HCT116 (cell line): ENCODE measurements around the gene FAM234A. TPM values are rescaled to one million over a fixed set of nuclear protein-coding genes. Genes with fewer than 3 reads are reported as not detected.

Source experiments
- ATAC-seq: fragments of 200-7000 bp; cut with Tn5 transposase; 2 replicates; pipeline ENCODE4 v1.9.1; 2020; ENCODE audit warnings: mild to moderate bottlenecking, moderate library complexity
- BruUV-seq: library from RNA; stranded (reverse); fragments of 400-500 nt; replicated peaks from 2 replicates; lab custom pipeline; 2021; lab: Mats Ljungman, UMichigan
- CTCF ChIA-PET: fragments of 300-600 bp; sonication (Branson Sonifier 250); formaldehyde crosslinking; loops from one replicate; lab custom pipeline; 2021; ENCODE audit warnings: antibody characterized with exemption; lab: Charles Lee
- POLR2A ChIA-PET: fragments of 300-600, 350-600 bp; sonication (Branson Sonifier 250); formaldehyde crosslinking; loops from one replicate; lab custom pipeline; 2021; ENCODE audit warnings: antibody characterized with exemption; lab: Charles Lee
- RAD21 ChIA-PET, 2 experiments: fragments of 300-600 bp; sonication (Branson Sonifier 250); formaldehyde crosslinking; loops; one replicate each; lab custom pipeline; 2023; ENCODE audit warnings: low total read pairs in 2 of 2; ENCODE audit not compliant: uncharacterized antibody in 2 of 2, unreplicated experiment in 2 of 2, low non-redundant PET in 1 of 2; lab: Charles Lee
- DNase-seq: peaks from one replicate; pipeline ENCODE4 v3.0.0-alpha.2; 2010; ENCODE audit warnings: low read depth, low spot score
- H2AFZ ChIP-seq: fragments of 200-600 bp; shearing (Covaris generic), sonication (generic); 2 replicates; pipeline ENCODE4 v1.6.1; 2017; ENCODE audit warnings: low read depth, mixed run types, mixed read lengths, antibody characterized with exemption, low read length; ENCODE audit not compliant: poor library complexity, severe bottlenecking
- H3K27ac ChIP-seq: 2 replicates; pipeline ENCODE4 v1.5.1; 2012; ENCODE audit warnings: low read depth, low read length
- H3K27me3 ChIP-seq: fragments of 200-600 bp; sonication (generic); 2 replicates; pipeline ENCODE4 v1.6.1; 2016; ENCODE audit warnings: mixed run types, low read length, mixed read lengths; ENCODE audit not compliant: insufficient read depth
- H3K36me3 ChIP-seq, 2 experiments: fragments of 200-500 bp in 1 of 2; fragments of 200-600 bp in 1 of 2; sonication (Bioruptor generic) in 1 of 2; sonication (generic) in 1 of 2; 2 replicates each; pipeline versions ENCODE4 v1.5.1 to v1.6.1; 2014 to 2016; ENCODE audit warnings: low read length in 2 of 2, inconsistent platforms in 1 of 2, mixed read lengths in 1 of 2, mixed run types in 1 of 2; ENCODE audit not compliant: insufficient read depth in 2 of 2, control insufficient read depth in 1 of 2
- H3K4me1 ChIP-seq, 2 experiments: fragments of 200-600 bp in 1 of 2; sonication (generic) in 1 of 2; 2 replicates each; pipeline versions ENCODE4 v1.5.1 to v1.6.1; 2012 to 2017; ENCODE audit warnings: low read length in 2 of 2, inconsistent platforms in 1 of 2, mild to moderate bottlenecking in 1 of 2, mixed read lengths in 1 of 2, mixed run types in 1 of 2, moderate library complexity in 1 of 2; ENCODE audit not compliant: insufficient read depth in 2 of 2, control insufficient read depth in 1 of 2
- H3K4me2 ChIP-seq: fragments of 200-600 bp; sonication (generic); 2 replicates; pipeline ENCODE4 v1.6.1; 2017; ENCODE audit warnings: mixed run types, low read length, mixed read lengths
- H3K4me3 ChIP-seq, 2 experiments: fragments of 200-600 bp in 1 of 2; sonication (generic) in 1 of 2; replicated peaks in 1 of 2; 2 replicates each; pipeline ENCODE4 v1.5.1; 2011 to 2016; ENCODE audit warnings: low read length in 2 of 2, control low read depth in 1 of 2, low read depth in 1 of 2, mild to moderate bottlenecking in 1 of 2, mixed read lengths in 1 of 2, mixed run types in 1 of 2
- H3K79me2 ChIP-seq: fragments of 200-600 bp; sonication (generic); 2 replicates; pipeline ENCODE4 v1.6.1; 2017; ENCODE audit warnings: mild to moderate bottlenecking, mixed run types, low read length, moderate library complexity, mixed read lengths; ENCODE audit not compliant: insufficient read depth
- H3K9ac ChIP-seq: fragments of 200-600 bp; sonication (generic); 2 replicates; pipeline ENCODE4 v1.6.1; 2016; ENCODE audit warnings: low read length, mixed read lengths
- H3K9me2 ChIP-seq: fragments of 200-600 bp; sonication (generic), shearing (Covaris generic); 2 replicates; pipeline ENCODE4 v1.6.1; 2017; ENCODE audit warnings: mixed run types, mild to moderate bottlenecking, moderate library complexity; ENCODE audit not compliant: insufficient read depth
- H3K9me3 ChIP-seq, 2 experiments: fragments of 200-500 bp in 1 of 2; fragments of 200-600 bp in 1 of 2; sonication (Bioruptor generic) in 1 of 2; sonication (generic) in 1 of 2; 2 replicates each; pipeline ENCODE4 v1.6.1; 2014 to 2017; ENCODE audit warnings: low read length in 2 of 2, mixed read lengths in 2 of 2, inconsistent platforms in 1 of 2, low read depth in 1 of 2, mild to moderate bottlenecking in 1 of 2, mixed run types in 1 of 2, moderate library complexity in 1 of 2; ENCODE audit not compliant: control insufficient read depth in 1 of 2, insufficient read depth in 1 of 2
- H4K20me1 ChIP-seq: fragments of 200-600 bp; sonication (generic), shearing (Covaris generic); 2 replicates; pipeline ENCODE4 v1.6.1; 2017; ENCODE audit warnings: mixed run types, mild to moderate bottlenecking, moderate library complexity; ENCODE audit not compliant: insufficient read depth
- ATF3 ChIP-seq: IDR thresholded peaks from 2 replicates; pipeline ENCODE4 v1.6.1; 2012
- CEBPB ChIP-seq: IDR thresholded peaks from 2 replicates; pipeline ENCODE4 v1.6.1; 2012; ENCODE audit warnings: low read depth
- CTCF ChIP-seq, 3 experiments: fragments of 200-600 bp in 1 of 3; sonication (generic) in 1 of 3; IDR thresholded peaks in 2 of 3; conservative IDR thresholded peaks in 1 of 3; 2 replicates each; pipeline ENCODE4 v1.5.1; 2012 to 2017; ENCODE audit warnings: low read depth in 2 of 3, low read length in 2 of 3, antibody characterized with exemption in 1 of 3, borderline replicate concordance in 1 of 3, control low read depth in 1 of 3, mild to moderate bottlenecking in 1 of 3, mixed read lengths in 1 of 3, mixed run types in 1 of 3, moderate library complexity in 1 of 3; ENCODE audit not compliant: insufficient read depth in 1 of 3
- EGR1 ChIP-seq: IDR thresholded peaks from 2 replicates; pipeline ENCODE4 v1.6.1; 2012; ENCODE audit warnings: low read depth
- ELF1 ChIP-seq: IDR thresholded peaks from 2 replicates; pipeline ENCODE4 v1.6.1; 2012; ENCODE audit warnings: low read depth, borderline replicate concordance
- EZH2 ChIP-seq: fragments of 200-600 bp; sonication (generic); IDR thresholded peaks from 2 replicates; pipeline ENCODE4 v1.6.1; 2017; ENCODE audit warnings: antibody characterized with exemption, mixed run types
- EZH2phosphoT487 ChIP-seq: fragments of 200-600 bp; IDR thresholded peaks from 2 replicates; pipeline ENCODE4 v1.6.1; 2018; ENCODE audit warnings: antibody characterized with exemption, borderline replicate concordance
- FOSL1 ChIP-seq: IDR thresholded peaks from 2 replicates; pipeline ENCODE4 v1.6.1; 2012; ENCODE audit warnings: low read depth
- JUND ChIP-seq: IDR thresholded peaks from 2 replicates; pipeline ENCODE4 v1.6.1; 2012
- POLR2A ChIP-seq: IDR thresholded peaks from 2 replicates; pipeline ENCODE4 v1.7.0; 2011; ENCODE audit warnings: borderline replicate concordance; ENCODE audit not compliant: insufficient read depth, insufficient read length; ENCODE audit errors: extremely low read depth
- RAD21 ChIP-seq: IDR thresholded peaks from 2 replicates; pipeline ENCODE4 v1.6.1; 2012; ENCODE audit warnings: low read depth, mild to moderate bottlenecking
- SIN3A ChIP-seq: IDR thresholded peaks from 2 replicates; pipeline ENCODE4 v1.6.1; 2012; ENCODE audit warnings: low read depth
- TCF7L2 ChIP-seq: IDR thresholded peaks from 2 replicates; pipeline ENCODE4 v1.7.0; 2011; ENCODE audit warnings: borderline replicate concordance, inconsistent platforms; ENCODE audit not compliant: insufficient read depth, insufficient read length; ENCODE audit errors: extremely low read depth
- YY1 ChIP-seq: IDR thresholded peaks from 2 replicates; pipeline ENCODE4 v1.6.1; 2011; ENCODE audit warnings: low read length, low read depth, moderate library complexity, mild to moderate bottlenecking; ENCODE audit not compliant: insufficient replicate concordance; ENCODE audit errors: extremely low read depth
- ZNF274 ChIP-seq: fragments of 200-500 bp; sonication (Bioruptor generic); IDR thresholded peaks from 2 replicates; pipeline ENCODE4 v1.6.1; 2014; ENCODE audit warnings: mild to moderate bottlenecking, low read depth, low read length, inconsistent platforms
- intact Hi-C: fragments of 100-400 bp; cut with micrococcal nuclease; formaldehyde crosslinking; loops from 2 replicates; pipeline ENCODE4 v1.10.0; 2022
- total RNA-seq: library from RNA; stranded (reverse); gene quantifications from one replicate; pipeline ENCODE4 v1.2.1, GENCODE V29; 2021; ENCODE audit not compliant: unreplicated experiment
- TF ChIP-seq, protein P1 (sequence below): IDR thresholded peaks from 2 replicates; pipeline ENCODE4 v1.6.1; 2012

Gene FAM234A
- total RNA-seq, 1 experiment from 2014 or later: 36.4 TPM

DNA sequence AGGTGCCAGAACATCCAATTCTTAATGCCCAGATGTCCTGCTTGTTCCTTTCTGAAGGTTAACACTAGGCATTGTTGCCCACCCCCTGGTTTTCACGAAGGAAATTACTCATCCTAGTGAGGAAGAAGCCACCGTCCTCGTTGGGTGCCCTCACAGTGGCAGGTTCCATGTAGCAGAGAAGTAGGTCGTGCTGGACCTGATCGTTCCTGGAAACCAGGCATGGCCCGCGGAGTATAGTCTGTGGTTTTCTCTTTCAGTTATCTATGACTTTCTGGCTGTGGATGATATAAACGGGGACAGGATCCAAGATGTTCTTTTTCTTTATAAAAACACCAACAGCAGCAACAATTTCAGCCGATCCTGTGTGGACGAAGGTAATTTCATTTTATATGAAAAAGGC lies 24.6 kb downstream of the FAM234A start:
- no peak overlapping the region for H3K4me3 ChIP-seq
- TF ChIP-seq POLR2A (no peak), SIN3A (no peak), YY1 (no peak), ZNF274 (no peak), EZH2 (no peak), FOSL1 (no peak), RAD21 (no peak), EGR1 (no peak), CEBPB (no peak), ELF1 (no peak), EZH2phosphoT487 (no peak), ATF3 (no peak), CTCF (IDR thresholded peaks at IDR 0.05 in 2 of 3, conservative IDR thresholded peaks at IDR 0.05 in 1 of 3; ENCODE audit: borderline replicate concordance in 1 of 3, insufficient read depth in 1 of 3, low read depth in 2 of 3, low read length in 2 of 3) (no peak), JUND (no peak), TCF7L2 (no peak)
- TF ChIP-seq, protein P1, sequence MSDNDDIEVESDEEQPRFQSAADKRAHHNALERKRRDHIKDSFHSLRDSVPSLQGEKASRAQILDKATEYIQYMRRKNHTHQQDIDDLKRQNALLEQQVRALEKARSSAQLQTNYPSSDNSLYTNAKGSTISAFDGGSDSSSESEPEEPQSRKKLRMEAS: no peak
- H2AFZ ChIP-seq: no peak overlapping the region

More for the DNA sequence above, 24.6 kb downstream of the FAM234A start:
- Histone ChIP-seq H3K9ac (no peak overlapping the region), H3K4me2 (no peak overlapping the region), H3K36me3 (no peaks in the 10 kb centered on the region), H3K79me2 (no peaks in the 10 kb centered on the region), H4K20me1 (no peaks in the 10 kb centered on the region), H3K27me3 (no peaks in the 10 kb centered on the region), H3K9me3 (no peaks in the 10 kb centered on the region), H3K4me1 (no peaks in the 10 kb centered on the region), H3K9me2 (no peaks in the 10 kb centered on the region), H3K27ac (no peak overlapping the region)
- ATAC-seq (no peak), DNase-seq (no peak)
- RAD21 ChIA-PET: no interaction called here
- intact Hi-C loops: no loop called here
- CTCF ChIA-PET: no interaction called here
- POLR2A ChIA-PET: no interaction called here
- no TSS peak for BruUV-seq
